Head of caudate nucleus (tissue), 42 donors: ENCODE data around the gene IL17F.
"Not testable (repeated sequence)": the region's sequence is repeated elsewhere in the genome, so short reads cannot be mapped to it uniquely, and the experiment has no call there.

Experiments used
- DNase-seq, 42 donors: peaks; one replicate each; pipeline versions ENCODE4 v3.0.0 to v3.0.0-alpha.2; 2020 to 2021; ENCODE audit warnings: mixed read lengths in 7 of 42
- intact Hi-C: fragments of 100-400 bp; cut with DNase I; formaldehyde crosslinking; loops from one replicate; pipeline ENCODE4 v1.15.0; 2022

The IL17F gene

GRCh38 chr6:52201493-52201892 lies 42.8 kb downstream of the IL17F start:
- no peak for DNase-seq
- intact Hi-C loops = no loop called here

- intact Hi-C loops = no loop called here
- no peak for DNase-seq
These were observed 43.3 kb downstream of the IL17F start for GRCh38 chr6:52201046-52201445.

GRCh38 chr6:52200088-52200487 lies 44.2 kb downstream of the IL17F start:
- intact Hi-C loops, DNase-seq: not testable (repeated sequence)

- intact Hi-C loops = no loop called here
- DNase-seq = no peak
These were observed 48.4 kb downstream of the IL17F start for GRCh38 chr6:52195886-52196285.

- no peak for DNase-seq
- intact Hi-C loops = no loop called here
These were observed 52.5 kb downstream of the IL17F start for GRCh38 chr6:52191824-52192223.

- no peak for DNase-seq
- intact Hi-C loops = no loop called here
These were observed 53.9 kb downstream of the IL17F start for GRCh38 chr6:52190409-52190808.

- intact Hi-C loops = no loop called here
- no peak for DNase-seq
These were observed 54.3 kb downstream of the IL17F start for GRCh38 chr6:52189974-52190373.

- intact Hi-C loops = no loop called here
- DNase-seq = no peak
These were observed 57.2 kb downstream of the IL17F start for GRCh38 chr6:52187098-52187497.
